T-cell (primary cell): ENCODE data around the gene DEPP1. TPM values are rescaled to one million over a fixed set of nuclear protein-coding genes. Genes with fewer than 3 reads are reported as not detected.
A peak's percentile ranks its signal among the peaks of the same experiment; 100 is the strongest.

Experiments used
- ATAC-seq, 4 experiments: fragments of 200-7000 bp in 3 of 4; fragments of 150-1000 bp in 1 of 4; cut with Tn5 transposase; replicated peaks in 1 of 4; 1 replicate in 3 of 4; 2 replicates in 1 of 4; pipeline ENCODE4 v1.10.0; 2021; ENCODE audit warnings: moderate library complexity in 3 of 4, mild to moderate bottlenecking in 2 of 4, moderate number of reproducible peaks in 1 of 4
- CTCF ChIA-PET, 2 donors: fragments of 300-600 bp; sonication (Branson Sonifier 250); formaldehyde crosslinking; loops; one replicate each; lab custom pipeline; 2022; ENCODE audit warnings: antibody characterized with exemption in 2 of 2; lab: Charles Lee
- POLR2A ChIA-PET, 2 donors: fragments of 300-600 bp; sonication (Branson Sonifier 250); formaldehyde crosslinking; loops; one replicate each; lab custom pipeline; 2022; ENCODE audit warnings: antibody characterized with exemption in 2 of 2; lab: Charles Lee
- DNase-seq, 35 experiments: peaks; one replicate each; pipeline versions ENCODE4 v3.0.0 to v3.0.0-alpha.2; 2013 to 2023
- H3K27ac ChIP-seq: one replicate; pipeline ENCODE4 v1.5.1; 2013; ENCODE audit warnings: low read length
- H3K27me3 ChIP-seq, 2 experiments: replicated peaks in 1 of 2; 1 replicate in 1 of 2; 2 replicates in 1 of 2; pipeline versions ENCODE4 v1.6.1 to v1.7.0; 2013; ENCODE audit warnings: low read length in 1 of 2, mixed read lengths in 1 of 2; ENCODE audit not compliant: control insufficient read depth in 2 of 2, insufficient read depth in 2 of 2; ENCODE audit errors: extremely low read depth in 1 of 2
- H3K36me3 ChIP-seq, 2 donors: 1 replicate in 1 of 2; 2 replicates in 1 of 2; pipeline versions ENCODE4 v1.6.1 to v1.7.0; 2013; ENCODE audit warnings: low read length in 1 of 2; ENCODE audit not compliant: control insufficient read depth in 2 of 2, insufficient read depth in 1 of 2; ENCODE audit errors: extremely low read depth in 1 of 2
- H3K4me1 ChIP-seq, 2 experiments: 1 replicate in 1 of 2; 2 replicates in 1 of 2; pipeline versions ENCODE4 v1.6.1 to v1.7.0; 2013; ENCODE audit warnings: low read length in 2 of 2, mixed read lengths in 1 of 2; ENCODE audit not compliant: insufficient read depth in 2 of 2, control insufficient read depth in 1 of 2; ENCODE audit errors: extremely low read depth in 1 of 2
- H3K4me3 ChIP-seq, 2 donors: 1 replicate in 1 of 2; 2 replicates in 1 of 2; pipeline versions ENCODE4 v1.5.1 to v1.7.0; 2013; ENCODE audit warnings: mild to moderate bottlenecking in 2 of 2, low read length in 1 of 2, moderate library complexity in 1 of 2; ENCODE audit not compliant: control insufficient read depth in 1 of 2; ENCODE audit errors: extremely low read depth in 1 of 2
- H3K9me3 ChIP-seq: 2 replicates; pipeline ENCODE4 v1.7.0; 2013
- H3K27ac Mint-ChIP-seq, 2 donors: one replicate each; pipeline ENCODE4 v1.8.0; 2020 to 2021; ENCODE audit warnings: mild to moderate bottlenecking in 2 of 2, mixed read lengths in 2 of 2
- H3K27me3 Mint-ChIP-seq, 2 donors: one replicate each; pipeline ENCODE4 v1.8.0; 2021 to 2022; ENCODE audit warnings: mixed read lengths in 2 of 2
- H3K36me3 Mint-ChIP-seq: one replicate; pipeline ENCODE4 v1.8.0; 2021; ENCODE audit warnings: mixed read lengths
- H3K4me1 Mint-ChIP-seq, 3 donors: one replicate each; pipeline ENCODE4 v1.8.0; 2020 to 2022; ENCODE audit warnings: mixed read lengths in 3 of 3, mild to moderate bottlenecking in 1 of 3
- H3K4me3 Mint-ChIP-seq, 3 donors: one replicate each; pipeline ENCODE4 v1.8.0; 2020 to 2022; ENCODE audit warnings: mild to moderate bottlenecking in 3 of 3, mixed read lengths in 3 of 3, moderate library complexity in 3 of 3
- H3K9me3 Mint-ChIP-seq, 3 donors: one replicate each; pipeline ENCODE4 v1.8.0; 2020 to 2022; ENCODE audit warnings: mixed read lengths in 3 of 3
- WGBS: methylation state at CpG from one replicate; pipeline ENCODE4 v1.1.5; 2013; ENCODE audit warnings: missing lambda C conversion rate; ENCODE audit not compliant: insufficient coverage; 5-methylcytosine and 5-hydroxymethylcytosine counted together
- total RNA-seq, 35 experiments: library from RNA in 6 of 35; stranded (reverse) in 6 of 35; fragments of 120-200 nt in 1 of 35; gene quantifications; one replicate each; pipeline versions ENCODE4 v1.2.1 to v1.2.4 and lab custom pipeline; 2013 to 2026

The DEPP1 gene
- total RNA-seq, 5 donors from 2014 or later (not counting 1 experiment from before 2014, with no cell fraction given), result 0.30 to 0.66 (median 0.35) TPM; not detected in 2

DNA sequence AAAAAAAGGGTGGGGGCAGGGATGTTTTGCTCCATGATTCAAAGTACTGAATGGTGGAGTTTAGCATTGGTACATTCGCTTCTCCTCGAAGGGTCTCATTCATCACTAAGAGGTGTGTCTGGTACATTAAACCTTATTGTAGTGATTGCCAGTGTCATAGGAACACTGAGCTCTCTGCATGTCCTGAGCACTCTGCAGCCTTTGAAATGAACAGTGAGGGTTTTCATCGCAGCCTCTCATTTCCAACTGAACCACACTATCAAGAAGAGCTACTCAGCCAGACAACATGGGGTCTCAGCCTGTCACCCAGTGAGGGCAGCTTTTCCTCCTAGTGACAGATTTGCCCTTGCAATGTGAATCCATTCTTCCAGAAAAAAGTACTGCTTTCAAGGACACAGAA lies 7.6 kb upstream of the DEPP1 start:
- H3K27ac ChIP-seq, result no peak overlapping the region

DNA sequence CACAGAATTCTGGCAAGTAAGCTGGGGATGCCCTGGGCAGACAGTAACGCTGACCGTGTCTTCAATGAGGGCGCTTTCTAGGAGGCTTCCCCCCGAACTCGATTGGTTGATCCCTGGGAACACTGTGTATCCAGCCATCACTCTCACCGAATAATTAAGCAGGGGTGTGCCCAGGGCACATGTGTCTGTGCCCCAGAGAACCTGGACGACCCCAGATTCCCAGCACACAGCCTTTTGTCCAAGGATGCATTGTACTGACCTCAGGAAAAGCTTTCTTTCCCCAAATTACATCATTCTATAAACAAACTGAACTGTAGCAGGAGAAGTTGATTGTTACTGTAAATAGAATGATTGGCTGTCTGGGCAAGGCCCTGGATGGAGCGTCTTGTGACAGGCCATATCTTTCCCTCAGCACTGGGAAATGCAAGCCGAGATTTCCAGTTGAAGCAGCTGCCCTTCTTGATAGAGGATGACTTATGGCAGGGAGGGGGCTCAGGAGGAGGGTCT lies 6.6 kb upstream of the DEPP1 start:
- 85% methylated on average over 6 of the region's 9 CpGs for WGBS
- Histone ChIP-seq H3K4me1 (no peaks in the 10 kb centered on the region), H3K9me3 (no peaks in the 10 kb centered on the region), H3K27me3 (peaks cover 0 to 25% of the 10 kb centered on the region in 2 experiments), H3K4me3 (no peak overlapping the region), H3K27ac (no peak overlapping the region), H3K36me3 (no peaks in the 10 kb centered on the region)
- no peak for ATAC-seq
- ChIA-PET POLR2A (no interaction called here), CTCF (interaction anchor here in 1 of 2 donors (0.5 kb wide), 1 partner anchor 21 kb away, joined by 3 read pairs; no protein-coding TSS in a partner anchor)
- H3K4me1 Mint-ChIP-seq, result no peaks in the 10 kb centered on the region
- no peaks in the 10 kb centered on the region for H3K9me3 Mint-ChIP-seq
- peaks cover 0 to 4% of the 10 kb centered on the region in 2 donors for H3K27me3 Mint-ChIP-seq
- no peak overlapping the region for H3K4me3 Mint-ChIP-seq
- no peak for DNase-seq
- H3K36me3 Mint-ChIP-seq, result no peaks in the 10 kb centered on the region
- no peak overlapping the region for H3K27ac Mint-ChIP-seq

More for the DNA sequence above, 7.6 kb upstream of the DEPP1 start:
- Mint-ChIP-seq H3K27ac (no peak overlapping the region), H3K4me3 (no peak overlapping the region), H3K4me1 (no peaks in the 10 kb centered on the region), H3K36me3 (no peaks in the 10 kb centered on the region), H3K27me3 (peaks cover 0 to 6% of the 10 kb centered on the region in 2 donors), H3K9me3 (no peaks in the 10 kb centered on the region)
- ChIA-PET POLR2A (no interaction called here), CTCF (no interaction called here)
- H3K27me3 ChIP-seq, result peaks cover 0 to 29% of the 10 kb centered on the region in 2 experiments
- DNase-seq, result peak in 1 of 35 experiments; percentile 3
- H3K9me3 ChIP-seq, result no peaks in the 10 kb centered on the region
- no peaks in the 10 kb centered on the region for H3K36me3 ChIP-seq
- no peaks in the 10 kb centered on the region for H3K4me1 ChIP-seq
- 100% methylated on average over 1 of the region's 3 CpGs for WGBS
- ATAC-seq, result no peak
- H3K4me3 ChIP-seq, result no peak overlapping the region

DNA sequence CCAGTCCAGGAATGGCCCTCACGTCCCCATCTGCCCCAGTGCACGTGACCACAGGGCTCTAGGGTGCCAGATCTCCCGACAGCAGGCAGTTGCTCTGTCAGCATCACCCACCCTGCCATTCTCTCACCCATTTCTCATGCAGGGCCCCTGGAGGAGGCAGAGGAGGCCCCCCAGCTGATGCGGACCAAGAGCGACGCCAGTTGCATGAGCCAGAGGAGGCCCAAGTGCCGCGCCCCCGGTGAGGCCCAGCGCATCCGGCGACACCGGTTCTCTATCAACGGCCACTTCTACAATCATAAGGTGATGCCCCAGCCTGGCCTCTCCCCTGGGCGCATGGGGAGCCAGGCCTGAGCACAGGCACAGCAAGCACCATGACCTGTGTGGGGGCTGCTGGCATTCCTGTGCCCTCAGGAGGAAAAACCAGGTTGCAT lies 6.1 kb upstream of the DEPP1 start:
- Mint-ChIP-seq H3K9me3 (no peaks in the 10 kb centered on the region), H3K36me3 (no peaks in the 10 kb centered on the region), H3K27ac (no peak overlapping the region), H3K27me3 (no peaks in the 10 kb centered on the region), H3K4me3 (no peak overlapping the region), H3K4me1 (no peaks in the 10 kb centered on the region)
- Histone ChIP-seq H3K27ac (no peak overlapping the region), H3K36me3 (no peaks in the 10 kb centered on the region), H3K9me3 (no peaks in the 10 kb centered on the region), H3K4me1 (no peaks in the 10 kb centered on the region), H3K27me3 (peaks cover 0 to 22% of the 10 kb centered on the region in 2 experiments), H3K4me3 (no peak overlapping the region)
- ChIA-PET POLR2A (no interaction called here), CTCF (no interaction called here)
- 94% methylated on average over 12 of the region's 15 CpGs for WGBS
- DNase-seq (no peak), ATAC-seq (no peak)

DNA sequence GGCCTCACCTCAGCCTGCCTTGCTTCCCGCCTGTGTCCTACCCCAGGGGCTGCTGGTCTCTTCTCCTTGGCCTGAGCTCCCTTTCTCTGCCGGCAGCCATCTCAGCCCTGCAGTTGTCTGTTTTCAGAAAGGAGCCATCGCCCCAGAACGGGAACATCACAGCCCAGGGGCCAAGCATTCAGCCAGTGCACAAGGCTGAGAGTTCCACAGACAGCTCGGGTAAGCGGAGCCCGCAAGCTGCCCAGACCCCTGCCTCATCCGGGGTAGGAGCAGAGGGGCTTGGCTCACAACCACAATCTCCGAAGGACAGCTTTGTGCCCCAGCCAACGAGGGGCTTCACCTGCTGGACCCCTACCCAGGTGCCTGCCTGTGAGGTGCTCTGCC lies 5.3 kb upstream of the DEPP1 start:
- H3K4me3 Mint-ChIP-seq, result no peak overlapping the region
- H3K36me3 ChIP-seq, result no peaks in the 10 kb centered on the region
- H3K4me3 ChIP-seq, result no peak overlapping the region
- no peaks in the 10 kb centered on the region for H3K36me3 Mint-ChIP-seq
- no peaks in the 10 kb centered on the region for H3K9me3 ChIP-seq
- 89% methylated on average over 9 of the region's 10 CpGs for WGBS
- H3K27ac Mint-ChIP-seq, result no peak overlapping the region
- H3K27me3 ChIP-seq, result peaks cover 0 to 16% of the 10 kb centered on the region in 2 experiments
- no peak for ATAC-seq
- CTCF ChIA-PET, result interaction anchor here (0.5 to 1.4 kb wide), 3 partner anchors 11 to 674 kb away, joined by 3 to 5 read pairs (median 3); no protein-coding TSS in a partner anchor
- POLR2A ChIA-PET, result no interaction called here
- H3K27me3 Mint-ChIP-seq, result no peaks in the 10 kb centered on the region
- H3K9me3 Mint-ChIP-seq, result no peaks in the 10 kb centered on the region
- no peak for DNase-seq
- H3K27ac ChIP-seq, result no peak overlapping the region
- H3K4me1 ChIP-seq, result peaks cover 0 to 3% of the 10 kb centered on the region in 2 experiments
- H3K4me1 Mint-ChIP-seq, result no peaks in the 10 kb centered on the region

DNA sequence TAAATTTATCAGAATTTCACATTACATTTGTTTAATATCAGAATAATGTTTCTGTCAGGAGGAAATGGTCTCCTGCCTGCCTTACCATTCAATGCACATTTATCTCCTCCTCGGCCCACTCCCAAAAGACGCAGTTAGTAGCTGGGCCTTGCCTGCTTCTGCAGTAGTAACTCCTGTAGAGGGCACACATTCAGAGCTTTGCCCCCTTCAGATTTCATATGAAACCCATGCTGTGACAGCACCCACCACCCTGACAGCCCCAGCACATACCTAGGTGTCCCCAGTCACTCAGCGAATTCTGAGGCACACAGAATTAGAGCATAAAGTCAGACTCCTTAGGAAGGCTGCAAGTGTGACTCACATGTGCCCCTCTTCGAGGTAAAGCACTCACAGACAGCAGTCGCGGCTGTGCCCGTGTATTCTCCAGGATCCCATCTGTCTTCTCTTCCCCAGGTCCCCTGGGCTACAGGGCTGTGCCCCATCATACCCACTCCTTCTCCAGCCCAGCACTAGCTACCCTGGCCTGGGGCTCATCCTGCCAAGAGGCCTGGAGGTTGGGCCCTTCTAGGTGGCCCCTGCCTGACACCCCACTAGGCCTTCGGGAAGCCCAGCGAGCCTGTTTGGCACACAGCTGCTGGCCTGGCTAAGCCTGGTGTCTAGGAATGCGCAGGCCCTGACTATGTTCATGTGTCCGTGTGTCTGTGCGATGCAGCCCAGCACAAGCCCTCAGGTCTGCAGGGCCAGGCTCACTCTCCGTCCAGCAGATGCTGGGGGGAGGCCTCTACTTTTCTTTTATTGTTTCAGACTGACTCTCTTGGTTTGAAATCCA lies 4.7 kb upstream of the DEPP1 start:
- Histone ChIP-seq H3K27ac (no peak overlapping the region), H3K27me3 (peaks cover 0 to 16% of the 10 kb centered on the region in 2 experiments), H3K9me3 (no peaks in the 10 kb centered on the region), H3K36me3 (no peaks in the 10 kb centered on the region), H3K4me1 (peaks cover under 1 to 9% of the 10 kb centered on the region in 2 experiments), H3K4me3 (no peak overlapping the region)
- Mint-ChIP-seq H3K9me3 (no peaks in the 10 kb centered on the region), H3K27ac (no peak overlapping the region), H3K27me3 (no peaks in the 10 kb centered on the region), H3K4me3 (no peak overlapping the region), H3K36me3 (no peaks in the 10 kb centered on the region), H3K4me1 (peaks cover 0 to 3% (median 0%) of the 10 kb centered on the region in 3 donors)
- WGBS, result 87% methylated on average over 13 of the region's 13 CpGs
- DNase-seq (no peak), ATAC-seq (no peak)
- POLR2A ChIA-PET, result no interaction called here
- CTCF ChIA-PET, result interaction anchor here (0.5 to 1.4 kb wide), 3 partner anchors 10 to 674 kb away, joined by 3 to 5 read pairs (median 3); no protein-coding TSS in a partner anchor

DNA sequence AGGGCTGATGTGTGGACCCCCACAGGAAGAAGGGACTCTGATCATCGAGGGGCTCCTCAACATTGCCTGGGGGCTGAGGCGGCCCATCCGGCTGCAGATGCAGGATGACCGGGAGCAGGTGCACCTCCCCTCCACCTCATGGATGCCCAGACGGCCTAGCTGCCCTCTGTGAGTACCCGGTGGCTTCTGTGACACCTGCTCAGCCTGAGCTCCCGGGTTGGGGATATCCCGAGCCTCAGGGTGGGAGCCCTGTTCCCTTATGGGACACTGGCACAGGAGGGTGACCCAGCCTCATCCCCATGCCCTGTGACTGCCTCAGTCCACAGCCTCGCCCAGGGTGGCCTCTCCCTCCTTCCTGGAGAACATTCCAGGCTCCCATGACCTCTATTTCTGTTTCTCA lies 3.9 kb upstream of the DEPP1 start:
- Histone ChIP-seq H3K4me3 (no peak overlapping the region), H3K36me3 (no peaks in the 10 kb centered on the region), H3K27me3 (peaks cover 0 to 19% of the 10 kb centered on the region in 2 experiments), H3K4me1 (peaks cover 2 to 10% of the 10 kb centered on the region in 2 experiments), H3K27ac (no peak overlapping the region), H3K9me3 (no peaks in the 10 kb centered on the region)
- DNase-seq (no peak), ATAC-seq (no peak)
- CTCF ChIA-PET, result interaction anchor here in 1 of 2 donors (1.4 kb wide), 1 partner anchor 50 kb away, joined by 5 read pairs; no protein-coding TSS in a partner anchor
- 75% methylated on average over 7 of the region's 9 CpGs for WGBS
- Mint-ChIP-seq H3K27ac (no peak overlapping the region), H3K4me3 (no peak overlapping the region), H3K36me3 (no peaks in the 10 kb centered on the region), H3K4me1 (peaks cover 0 to 3% (median 0%) of the 10 kb centered on the region in 3 donors), H3K9me3 (no peaks in the 10 kb centered on the region), H3K27me3 (no peaks in the 10 kb centered on the region)
- POLR2A ChIA-PET, result no interaction called here
